Measurements from ENCODE around the gene ESX1. TPM values are rescaled to one million over a fixed set of nuclear protein-coding genes. Genes with fewer than 3 reads are reported as not detected.

Gene ESX1
- total and polyA plus RNA-seq, 2 of the 8 experiments (the other 6 are each of a cell fraction or from before 2014, with no cell fraction given), result not detected

DNA sequence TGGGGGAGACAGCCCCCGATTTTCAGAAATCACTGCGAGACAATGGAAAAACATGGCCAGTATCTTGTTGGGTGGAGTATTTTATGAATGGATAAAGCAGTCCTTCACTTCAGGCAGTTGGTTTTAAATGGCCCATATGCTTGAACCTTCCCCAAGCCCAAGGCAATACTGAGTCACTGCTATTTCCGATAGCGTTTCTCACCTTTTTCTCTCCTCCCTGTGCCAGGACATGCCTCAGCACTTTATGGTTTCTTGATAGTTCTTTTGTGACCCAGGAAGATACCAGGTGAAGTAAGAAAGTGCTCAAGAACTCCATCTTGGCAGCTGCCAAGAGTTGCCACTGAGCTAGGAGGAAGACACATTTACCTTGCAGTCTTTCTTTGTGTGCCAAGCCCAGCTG lies 26.8 kb upstream of the ESX1 start:
- Histone ChIP-seq H3K23me2 (ENCODE audit: low read depth, low read length) (no peaks in the 10 kb centered on the region), H4K5ac (ENCODE audit: insufficient read length, low read depth, low read length) (no peak overlapping the region), H3K18ac (ENCODE audit: extremely low read depth, low read length) (no peak overlapping the region), H3K79me2 (ENCODE audit: control insufficient read depth in 1 of 2, insufficient read depth in 2 of 2, low read length in 2 of 2) (no peaks in the 10 kb centered on the region), H4K8ac (ENCODE audit: extremely low read depth, insufficient read depth, low read length) (no peak overlapping the region), H2BK20ac (ENCODE audit: low read length) (no peak overlapping the region), H3K14ac (ENCODE audit: insufficient read length) (no peak overlapping the region), H2BK120ac (replicated peaks; ENCODE audit: low read depth, low read length) (no peak overlapping the region), H3K9me3 (ENCODE audit: insufficient read depth in 2 of 2, low read depth in 1 of 2, low read length in 1 of 2) (no peaks in the 10 kb centered on the region), H2AFZ (ENCODE audit: low read length) (no peak overlapping the region), H3K23ac (ENCODE audit: insufficient read length) (no peak overlapping the region), H3K27ac (ENCODE audit: low read depth, low read length) (no peak overlapping the region), H2BK15ac (ENCODE audit: low read length) (no peak overlapping the region), H3K4me2 (ENCODE audit: insufficient read depth in 1 of 2, low read depth in 2 of 2, low read length in 2 of 2) (no peak overlapping the region), H3K79me1 (ENCODE audit: low read depth, low read length) (no peaks in the 10 kb centered on the region), H2BK5ac (ENCODE audit: low read depth, low read length) (no peak overlapping the region), H3K4me1 (replicated peaks in 1 of 4; ENCODE audit: control insufficient read depth in 3 of 4, insufficient read depth in 4 of 4, low read length in 3 of 4) (no peaks in the 10 kb centered on the region), H3K27me3 (replicated peaks in 1 of 4; ENCODE audit: control insufficient read depth in 3 of 4, extremely low read depth in 1 of 4, insufficient read depth in 3 of 4, low read length in 3 of 4) (no peaks in the 10 kb centered on the region), H2AK5ac (ENCODE audit: low read depth, low read length) (no peak overlapping the region), H3K9ac (replicated peaks in 1 of 4; ENCODE audit: extremely low read depth in 1 of 4, low read depth in 3 of 4, low read length in 3 of 4) (no peak overlapping the region), H3K36me3 (ENCODE audit: control insufficient read depth in 2 of 4, insufficient read depth in 4 of 4, low read length in 3 of 4) (no peaks in the 10 kb centered on the region), H2BK12ac (ENCODE audit: low read depth, low read length) (no peak overlapping the region), H3K4me3 (ENCODE audit: extremely low read depth in 1 of 4, insufficient read depth in 2 of 4, low read depth in 3 of 4, low read length in 4 of 4) (no peak overlapping the region), H3K4ac (replicated peaks; ENCODE audit: insufficient read length, low read depth, low read length) (no peak overlapping the region), H3K56ac (replicated peaks; ENCODE audit: insufficient read length, low read depth, low read length) (no peak overlapping the region), H4K91ac (replicated peaks; ENCODE audit: insufficient read length, low read length) (no peak overlapping the region), H4K20me1 (replicated peaks in 1 of 2; ENCODE audit: control insufficient read depth in 1 of 2, insufficient read depth in 2 of 2, low read length in 2 of 2) (no peaks in the 10 kb centered on the region)
- CTCF ChIA-PET (ENCODE audit: partially characterized antibody), result interaction anchor here (1.0 to 1.2 kb wide), 3 partner anchors 9 to 85 kb away, joined by 3 read pairs; no protein-coding TSS in a partner anchor
- WGBS, 2 experiments (ENCODE audit: extremely low coverage in 1 of 2, insufficient coverage in 1 of 2, insufficient read length in 1 of 2, insufficient replicate concordance in 2 of 2, low coverage in 1 of 2, low lambda C conversion rate in 2 of 2, missing lambda C conversion rate in 1 of 2), result 74% methylated on average over 2 of the region's 4 CpGs; no CpG with 5 or more reads in 1 of the 2 experiments
- TF ChIP-seq GTF2F1 (IDR thresholded peaks at IDR 0.05; ENCODE audit: borderline replicate concordance, low read depth, low read length), result no peak
- TF ChIP-seq SUZ12 (IDR thresholded peaks at IDR 0.05; ENCODE audit: low read length), result no peak
- TF ChIP-seq SP2 (IDR thresholded peaks at IDR 0.05; ENCODE audit: low read length), result no peak
- TF ChIP-seq RBBP5 (IDR thresholded peaks at IDR 0.05; ENCODE audit: borderline replicate concordance, low read depth, low read length), result no peak
- POLR2A ChIA-PET (ENCODE audit: partially characterized antibody), result no interaction called here
- FAIRE-seq, result no peak
- no peak for DNase-seq (ENCODE audit: low read depth in 1 of 2, low spot score in 2 of 2)

All from H1 (cell line).